OCI-M2 (cell line): ENCODE data around the gene MT4.

Experiments
- DNase-seq: peaks from one replicate; lab custom pipeline; 2025; ENCODE audit not compliant: unreplicated experiment; lab: John Stamatoyannopoulos, UW

MT4 gene

GRCh38 chr16:56601325-56601724 is 36.5 kb downstream of the MT4 start:
- DNase-seq, result no peak

- DNase-seq, result no peak
Measured at GRCh38 chr16:56603589-56603988, 38.7 kb downstream of the MT4 start.

GRCh38 chr16:56604966-56605365 is 40.1 kb downstream of the MT4 start:
- no peak for DNase-seq

DNA sequence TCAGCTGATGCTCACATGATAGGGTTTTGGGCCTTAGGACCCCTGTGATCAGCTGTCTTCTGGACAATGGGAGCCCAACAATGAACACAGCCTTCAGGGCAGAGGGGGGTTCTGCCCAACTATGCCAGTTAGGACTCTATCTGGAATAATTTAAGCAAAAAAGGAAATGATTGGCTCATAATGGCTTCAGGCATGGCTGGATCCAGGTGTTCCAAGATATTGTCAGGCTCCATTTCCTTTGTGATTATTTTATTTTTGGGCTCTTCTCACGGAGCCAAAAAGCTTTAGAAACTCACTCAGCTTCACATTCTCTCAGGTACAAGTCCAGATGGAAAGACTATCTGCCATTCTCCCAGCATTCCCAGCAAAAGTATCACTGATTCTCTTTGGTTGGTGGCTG is 40.6 kb downstream of the MT4 start:
- DNase-seq, result no peak

- DNase-seq, result no peak
Measured at GRCh38 chr16:56606071-56606475, 41.2 kb downstream of the MT4 start.

- DNase-seq, result no peak
Measured at GRCh38 chr16:56606476-56607108, 41.7 kb downstream of the MT4 start.

GRCh38 chr16:56607109-56607618 is 42.3 kb downstream of the MT4 start:
- DNase-seq, result no peak

DNA sequence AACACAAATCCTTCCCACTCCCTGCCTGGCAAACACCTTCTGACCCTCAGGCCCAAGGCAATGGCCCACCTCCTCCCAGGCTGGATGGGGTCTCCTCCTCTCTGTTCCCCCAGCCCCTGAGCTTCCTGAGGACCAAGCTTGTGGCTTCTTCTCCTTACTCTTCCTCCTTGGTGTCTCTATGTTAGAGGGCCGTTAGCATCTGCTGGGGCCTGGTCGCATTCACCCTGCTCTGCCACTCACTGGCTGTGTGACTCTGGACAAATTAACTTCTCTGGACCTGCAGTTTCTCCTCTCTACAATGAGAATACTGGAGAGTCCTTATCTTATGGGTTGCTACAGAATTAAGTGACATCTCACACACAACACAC is 42.8 kb downstream of the MT4 start:
- no peak for DNase-seq

DNA sequence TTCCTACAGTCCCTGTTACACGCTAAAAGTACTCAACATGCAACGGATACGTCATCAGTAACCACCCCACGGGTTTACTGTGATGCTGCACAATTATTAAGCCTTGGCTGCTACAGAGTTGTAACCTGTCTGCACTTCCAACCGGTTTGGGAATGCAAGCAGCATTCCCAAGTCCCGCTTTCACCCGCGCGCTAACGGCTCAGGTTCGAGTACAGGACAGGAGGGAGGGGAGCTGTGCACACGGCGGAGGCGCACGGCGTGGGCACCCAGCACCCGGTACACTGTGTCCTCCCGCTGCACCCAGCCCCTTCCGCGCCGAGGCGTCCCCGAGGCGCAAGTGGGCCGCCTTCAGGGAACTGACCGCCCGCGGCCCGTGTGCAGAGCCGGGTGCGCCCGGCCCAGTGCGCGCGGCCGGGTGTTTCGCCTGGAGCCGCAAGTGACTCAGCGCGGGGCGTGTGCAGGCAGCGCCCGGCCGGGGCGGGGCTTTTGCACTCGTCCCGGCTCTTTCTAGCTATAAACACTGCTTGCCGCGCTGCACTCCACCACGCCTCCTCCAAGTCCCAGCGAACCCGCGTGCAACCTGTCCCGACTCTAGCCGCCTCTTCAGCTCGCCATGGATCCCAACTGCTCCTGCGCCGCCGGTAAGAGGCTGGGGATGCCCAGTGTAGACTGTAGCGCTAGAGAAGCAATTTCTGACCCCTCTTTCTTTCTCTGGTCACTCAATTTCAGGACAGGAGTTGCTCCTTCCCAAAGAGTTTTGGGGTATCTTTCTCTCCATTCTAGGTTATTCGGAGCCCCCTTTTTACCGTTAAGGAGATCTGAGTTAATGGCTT is 43.4 kb downstream of the MT4 start, which contains the start of gene MT2A:
TSS of gene MT2A (plus strand) at position 542 of the 833 bp plus-strand sequence. CDS start at position 614, 72 bp downstream.
- DNase-seq, result peak; percentile 68

GRCh38 chr16:56608876-56609462 is 44.1 kb downstream of the MT4 start:
- DNase-seq, result no peak

- no peak for DNase-seq
Measured at GRCh38 chr16:56609463-56609921, 44.6 kb downstream of the MT4 start.

DNA sequence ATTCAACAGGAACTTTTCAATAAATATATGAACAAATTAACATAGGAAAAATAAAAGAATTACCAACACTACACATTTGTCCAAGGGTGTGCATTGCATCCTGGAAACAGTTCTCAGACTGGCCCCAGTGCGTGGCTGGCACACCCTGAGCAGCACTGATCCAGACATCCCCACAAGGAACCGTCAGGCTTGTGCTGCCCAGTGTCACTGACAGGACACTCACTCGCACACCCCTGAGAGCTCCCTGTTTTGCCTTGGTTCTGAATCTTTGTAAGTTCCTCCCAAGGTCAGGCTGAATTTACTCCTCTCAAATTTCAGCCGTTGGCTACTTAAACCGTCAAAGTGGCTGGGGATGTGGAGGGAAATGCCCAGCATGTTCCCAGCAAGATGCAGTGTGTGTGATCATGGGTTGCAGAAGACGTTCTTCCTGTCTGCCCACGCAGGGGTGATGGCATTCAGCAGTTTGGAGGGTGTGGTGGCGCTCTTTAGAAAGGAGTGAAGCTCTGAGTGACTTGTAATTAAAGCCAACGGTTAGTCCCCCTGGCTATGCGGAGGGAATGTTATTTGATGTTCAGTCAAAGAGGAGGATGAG is 45.2 kb downstream of the MT4 start:
- DNase-seq, result no peak

- DNase-seq, result no peak
Measured at GRCh38 chr16:56610609-56611111, 45.8 kb downstream of the MT4 start.

DNA sequence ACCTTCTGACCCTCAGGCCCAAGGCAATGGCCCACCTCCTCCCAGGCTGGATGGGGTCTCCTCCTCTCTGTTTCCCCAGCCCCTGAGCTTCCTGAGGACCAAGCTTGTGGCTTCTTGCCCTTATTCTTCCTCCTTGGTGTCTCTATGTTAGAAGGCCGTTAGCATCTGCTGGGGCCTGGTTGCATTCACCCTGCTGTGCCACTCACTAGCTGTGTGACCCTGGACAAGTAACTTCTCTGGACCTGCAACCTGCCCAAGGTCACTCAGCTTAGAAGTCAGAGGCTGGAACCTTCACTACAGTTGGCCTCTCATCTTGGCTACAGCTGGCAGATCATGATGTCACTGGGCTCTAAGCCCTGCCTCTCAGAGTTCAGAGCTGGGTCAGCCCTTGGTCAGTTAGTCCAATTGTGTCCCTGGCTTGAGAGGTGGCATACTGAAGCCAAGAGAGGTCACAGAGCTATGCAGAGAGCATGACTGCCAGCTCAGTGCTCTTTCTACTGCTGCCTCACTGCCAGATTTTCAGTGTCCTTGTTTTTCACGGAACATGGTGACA is 46.5 kb downstream of the MT4 start:
- DNase-seq, result no peak

- no peak for DNase-seq
Measured at GRCh38 chr16:56613706-56614105, 48.8 kb downstream of the MT4 start.

DNA sequence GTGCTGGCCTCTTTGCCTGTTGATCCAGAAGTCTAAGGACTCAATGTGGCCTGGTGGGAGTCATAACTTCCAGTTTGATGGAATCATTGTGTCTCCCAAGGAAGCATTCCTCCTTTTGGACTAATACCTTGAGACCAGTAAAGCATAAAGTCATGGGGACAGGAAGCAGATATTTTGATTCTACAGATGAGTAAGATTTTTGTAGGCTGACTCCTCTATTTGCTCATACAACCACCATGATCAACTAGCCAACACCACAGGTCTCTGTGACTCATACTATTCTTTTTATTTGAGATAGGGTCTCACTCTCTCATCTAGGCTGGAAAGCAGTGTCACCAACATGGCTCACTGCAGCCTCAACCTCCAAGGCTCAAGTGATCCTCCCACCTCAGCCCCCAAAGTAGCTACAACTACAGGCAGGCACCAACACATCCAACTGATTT is 49.7 kb downstream of the MT4 start:
- no peak for DNase-seq

GRCh38 chr16:56615353-56615752 is 50.5 kb downstream of the MT4 start:
- no peak for DNase-seq

GRCh38 chr16:56616608-56617211 is 51.8 kb downstream of the MT4 start:
- DNase-seq, result no peak

DNA sequence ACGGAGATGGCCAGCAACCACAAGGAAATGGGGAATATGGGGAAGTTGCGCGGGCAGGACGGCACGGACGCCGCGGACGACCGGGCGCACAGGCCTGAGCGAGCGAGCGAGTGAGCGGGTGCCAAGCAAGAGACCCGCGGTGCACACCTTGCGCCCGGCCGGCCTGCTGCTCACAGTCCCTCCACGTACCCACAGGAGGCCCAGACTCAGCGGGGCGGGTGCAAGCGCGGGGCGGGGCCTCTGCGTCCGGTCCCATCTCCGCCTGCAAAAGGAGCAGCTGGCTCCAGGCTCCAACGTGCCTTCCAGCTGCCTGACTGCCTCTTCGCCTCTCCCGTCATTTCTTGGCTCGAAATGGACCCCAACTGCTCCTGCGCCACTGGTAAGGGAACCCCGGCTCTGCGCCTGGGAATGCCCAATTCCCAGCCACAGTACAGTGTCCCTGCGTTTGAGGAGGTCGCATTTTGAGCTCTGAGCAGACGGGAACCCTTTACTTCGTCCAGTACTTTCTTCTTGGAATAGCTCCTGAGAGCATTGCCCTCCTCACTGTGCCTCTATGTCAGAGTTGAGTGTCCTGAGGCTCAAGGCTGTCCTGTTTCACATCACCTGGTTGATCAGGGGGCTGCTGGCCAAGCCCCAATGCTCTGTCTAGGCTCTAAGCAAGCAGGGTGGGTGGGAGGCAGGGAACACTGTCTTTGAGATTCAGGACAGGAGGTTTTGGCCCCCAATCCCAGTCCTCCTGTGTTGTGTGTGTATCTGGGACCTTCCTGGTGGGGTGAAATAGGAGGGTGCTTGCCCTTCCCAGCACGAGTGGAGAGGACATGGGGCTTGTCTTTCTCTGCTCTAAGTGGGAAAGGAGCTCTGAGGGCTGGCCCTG is 52.6 kb downstream of the MT4 start:
- no peak for DNase-seq
